Osteocyte (in vitro differentiated cells): ENCODE measurements around the gene HMGCLL1. TPM values are rescaled to one million over a fixed set of nuclear protein-coding genes. Genes with fewer than 3 reads are reported as not detected.

Source experiments
- DNase-seq: peaks from one replicate; pipeline ENCODE4 v3.0.0; 2021; ENCODE audit warnings: mixed read lengths; ENCODE audit not compliant: unreplicated experiment; ENCODE audit errors: extremely low spot score
- H3K27ac Mint-ChIP-seq: one replicate; pipeline ENCODE4 v1.8.0; 2021; ENCODE audit warnings: mild to moderate bottlenecking, mixed read lengths; ENCODE audit not compliant: unreplicated experiment
- H3K27me3 Mint-ChIP-seq: one replicate; pipeline ENCODE4 v1.8.0; 2021; ENCODE audit warnings: mixed read lengths; ENCODE audit not compliant: unreplicated experiment
- H3K36me3 Mint-ChIP-seq: one replicate; pipeline ENCODE4 v1.8.0; 2021; ENCODE audit warnings: mixed read lengths; ENCODE audit not compliant: unreplicated experiment
- H3K4me1 Mint-ChIP-seq: one replicate; pipeline ENCODE4 v1.8.0; 2021; ENCODE audit warnings: mixed read lengths; ENCODE audit not compliant: unreplicated experiment
- H3K4me3 Mint-ChIP-seq: one replicate; pipeline ENCODE4 v1.8.0; 2021; ENCODE audit warnings: mild to moderate bottlenecking, moderate library complexity, mixed read lengths; ENCODE audit not compliant: unreplicated experiment
- H3K9me3 Mint-ChIP-seq: one replicate; pipeline ENCODE4 v1.8.0; 2021; ENCODE audit warnings: mixed read lengths; ENCODE audit not compliant: unreplicated experiment
- long read RNA-seq: library from polyadenylated mRNA; unstranded; transcript quantifications from one replicate; pipeline ENCODE4 v2.0.0, GENCODE V29; 2021
- total RNA-seq: library from RNA; stranded (reverse); gene quantifications from 2 replicates; pipeline ENCODE4 v1.2.1, GENCODE V29; 2021
- TF ChIP-seq, protein P1 (sequence below): fragments of 200-600 bp; sonication (generic); IDR thresholded peaks from 2 replicates; pipeline ENCODE4 v1.5.0; 2021; ENCODE audit warnings: antibody characterized with exemption, mild to moderate bottlenecking, moderate library complexity

The HMGCLL1 gene
- not detected in 2 replicates for total RNA-seq
- long read RNA-seq: 0 reads

DNA sequence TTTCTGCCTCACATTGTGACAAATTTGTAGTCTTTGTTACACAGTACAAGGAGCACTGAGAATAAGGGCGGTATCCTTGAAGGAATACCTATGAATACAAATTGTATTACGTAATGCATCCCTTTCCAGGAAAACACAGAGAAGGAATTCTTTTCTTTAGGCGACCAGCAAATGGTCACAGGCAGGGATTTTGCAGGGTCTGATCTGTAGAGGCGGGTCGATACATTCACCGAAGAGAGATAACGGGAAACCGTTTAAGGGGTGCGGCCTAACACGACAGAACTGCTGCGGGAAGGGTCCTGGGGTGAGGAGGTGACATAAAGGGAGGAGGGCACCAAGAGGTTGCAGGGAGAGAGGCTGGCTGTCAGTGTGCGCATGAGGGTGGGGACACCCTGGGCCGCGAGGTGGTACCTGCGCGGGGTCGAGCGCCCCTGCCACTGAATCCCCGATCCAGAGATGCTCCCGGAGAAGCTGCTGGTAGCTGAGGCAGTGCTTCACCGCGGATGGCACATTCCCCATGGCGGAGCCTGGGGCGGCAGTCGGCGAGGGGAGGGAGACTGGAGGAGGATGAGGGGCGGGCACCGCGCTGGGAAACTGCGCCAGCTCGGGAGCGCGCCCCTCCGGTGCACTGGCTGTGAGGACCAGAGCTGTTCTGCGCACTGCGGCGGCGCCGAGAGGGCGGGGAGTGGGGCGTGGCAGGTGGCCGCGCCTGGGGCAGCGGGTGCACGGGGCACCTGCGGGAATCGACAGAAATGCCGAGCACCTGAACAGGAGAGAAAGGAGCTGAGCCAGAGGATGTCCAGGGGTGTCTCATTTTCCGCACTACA, at the start of gene HMGCLL1:
TSS of gene HMGCLL1 (minus strand) at position 656 of the 827 bp plus-strand sequence. CDS start at position 519, 137 bp downstream.
- no peaks in the 10 kb centered on the region for H3K9me3 Mint-ChIP-seq
- TF ChIP-seq, protein P1, sequence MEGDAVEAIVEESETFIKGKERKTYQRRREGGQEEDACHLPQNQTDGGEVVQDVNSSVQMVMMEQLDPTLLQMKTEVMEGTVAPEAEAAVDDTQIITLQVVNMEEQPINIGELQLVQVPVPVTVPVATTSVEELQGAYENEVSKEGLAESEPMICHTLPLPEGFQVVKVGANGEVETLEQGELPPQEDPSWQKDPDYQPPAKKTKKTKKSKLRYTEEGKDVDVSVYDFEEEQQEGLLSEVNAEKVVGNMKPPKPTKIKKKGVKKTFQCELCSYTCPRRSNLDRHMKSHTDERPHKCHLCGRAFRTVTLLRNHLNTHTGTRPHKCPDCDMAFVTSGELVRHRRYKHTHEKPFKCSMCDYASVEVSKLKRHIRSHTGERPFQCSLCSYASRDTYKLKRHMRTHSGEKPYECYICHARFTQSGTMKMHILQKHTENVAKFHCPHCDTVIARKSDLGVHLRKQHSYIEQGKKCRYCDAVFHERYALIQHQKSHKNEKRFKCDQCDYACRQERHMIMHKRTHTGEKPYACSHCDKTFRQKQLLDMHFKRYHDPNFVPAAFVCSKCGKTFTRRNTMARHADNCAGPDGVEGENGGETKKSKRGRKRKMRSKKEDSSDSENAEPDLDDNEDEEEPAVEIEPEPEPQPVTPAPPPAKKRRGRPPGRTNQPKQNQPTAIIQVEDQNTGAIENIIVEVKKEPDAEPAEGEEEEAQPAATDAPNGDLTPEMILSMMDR: no peak
- peak within 1 kb of the TSS; percentile 69 for H3K4me3 Mint-ChIP-seq
- DNase-seq: peak; percentile 84
- peaks cover 10% of the 10 kb centered on the region for H3K4me1 Mint-ChIP-seq
- no peaks in the 10 kb centered on the region for H3K36me3 Mint-ChIP-seq
- H3K27ac Mint-ChIP-seq: no peak within 1 kb of the TSS
- peaks cover 18% of the 10 kb centered on the region for H3K27me3 Mint-ChIP-seq

DNA sequence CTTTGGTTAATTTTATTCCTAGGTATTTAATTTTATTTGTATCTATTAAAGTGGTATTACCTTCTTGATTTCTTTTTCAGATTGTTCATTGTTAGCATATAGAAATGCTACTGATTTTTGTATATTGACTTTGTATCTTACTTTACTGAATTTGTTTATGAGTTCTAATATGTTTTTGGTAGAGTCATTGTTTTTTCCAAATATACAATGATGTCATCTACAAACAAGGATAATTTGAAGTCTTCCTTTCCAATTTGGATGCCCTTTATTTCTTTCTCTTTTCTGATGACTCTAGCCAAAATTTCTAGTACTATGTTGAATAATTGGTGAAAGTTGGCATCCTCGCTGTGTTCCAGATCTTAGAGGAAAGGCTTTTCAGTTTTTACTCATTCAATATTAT, 43.0 kb upstream of the HMGCLL1 start:
- Mint-ChIP-seq H3K9me3 (peaks cover 9% of the 10 kb centered on the region), H3K4me1 (no peaks in the 10 kb centered on the region), H3K36me3 (no peaks in the 10 kb centered on the region), H3K27me3 (no peaks in the 10 kb centered on the region), H3K27ac (no peak overlapping the region), H3K4me3 (no peak overlapping the region)
- TF ChIP-seq, protein P1: no peak
- DNase-seq: no peak

DNA sequence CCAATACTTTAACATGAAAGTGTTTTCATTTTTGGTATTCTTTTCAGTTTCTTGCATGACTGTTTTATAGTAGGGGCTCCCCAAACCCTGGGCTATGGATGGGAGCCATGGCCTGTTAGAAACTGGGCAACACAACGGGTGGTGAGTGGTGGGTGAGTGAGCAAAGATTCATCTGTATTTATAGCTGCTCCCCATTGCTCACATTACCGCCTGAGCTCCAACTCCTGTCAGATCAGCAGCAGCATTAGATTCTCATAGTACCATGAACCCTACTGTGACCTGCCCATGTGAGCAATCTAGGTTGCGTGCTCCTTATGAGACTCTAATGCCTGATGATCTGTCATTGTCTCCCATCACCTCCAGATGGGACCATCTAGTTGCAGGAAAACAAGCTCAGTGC, 42.3 kb upstream of the HMGCLL1 start:
- Mint-ChIP-seq H3K27ac (no peak overlapping the region), H3K27me3 (no peaks in the 10 kb centered on the region), H3K4me3 (no peak overlapping the region), H3K36me3 (no peaks in the 10 kb centered on the region), H3K4me1 (no peaks in the 10 kb centered on the region), H3K9me3 (peaks cover 9% of the 10 kb centered on the region)
- TF ChIP-seq, protein P1: no peak
- DNase-seq: no peak

DNA sequence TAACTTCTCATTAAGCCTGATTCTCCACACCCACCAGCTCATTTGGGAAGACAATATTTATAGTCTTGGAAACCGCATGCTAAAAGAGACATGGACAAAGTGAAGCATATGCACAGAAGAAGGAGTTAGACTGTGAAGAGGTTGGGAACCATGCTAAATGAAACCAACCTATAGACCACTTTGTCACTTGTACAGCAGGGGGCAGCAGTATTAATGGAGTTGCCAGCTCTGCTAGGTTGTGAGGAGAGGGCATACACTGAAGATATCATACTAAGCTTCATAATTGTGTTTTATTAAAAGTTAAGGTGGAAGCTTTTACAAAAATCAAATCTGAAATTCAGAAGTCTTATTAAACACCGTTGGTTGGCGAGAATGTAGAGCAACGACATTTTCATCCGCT, 38.3 kb upstream of the HMGCLL1 start:
- no peaks in the 10 kb centered on the region for H3K27me3 Mint-ChIP-seq
- no peak overlapping the region for H3K27ac Mint-ChIP-seq
- no peak for DNase-seq
- no peaks in the 10 kb centered on the region for H3K4me1 Mint-ChIP-seq
- peaks cover 10% of the 10 kb centered on the region for H3K9me3 Mint-ChIP-seq
- no peak overlapping the region for H3K4me3 Mint-ChIP-seq
- TF ChIP-seq, protein P1: peak; percentile 64
- H3K36me3 Mint-ChIP-seq: peaks cover 2% of the 10 kb centered on the region

DNA sequence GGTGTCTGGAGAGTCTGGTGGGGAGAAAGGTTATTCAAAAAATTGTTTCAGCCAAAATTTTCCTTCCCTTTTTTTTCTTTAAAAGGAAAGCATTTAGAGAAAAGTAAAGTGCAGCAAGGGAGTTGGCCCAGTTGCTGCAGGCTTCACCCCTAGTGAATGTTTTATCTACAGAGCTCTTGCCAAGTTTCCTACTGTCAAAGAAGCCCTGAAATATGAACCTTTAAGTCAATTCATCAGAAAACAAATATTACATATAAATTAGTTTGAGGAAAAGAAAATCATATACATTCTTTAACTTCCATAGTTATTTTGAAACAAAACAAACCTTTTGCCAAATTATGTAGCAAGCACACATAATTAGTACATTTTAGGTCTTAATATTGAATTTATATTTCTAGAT, 25.0 kb upstream of the HMGCLL1 start:
- TF ChIP-seq, protein P1: no peak
- no peak overlapping the region for H3K27ac Mint-ChIP-seq
- peaks cover 3% of the 10 kb centered on the region for H3K27me3 Mint-ChIP-seq

More for the DNA sequence above, 25.0 kb upstream of the HMGCLL1 start:
- Mint-ChIP-seq H3K4me3 (no peak overlapping the region), H3K9me3 (no peaks in the 10 kb centered on the region), H3K36me3 (no peaks in the 10 kb centered on the region), H3K4me1 (peaks cover 23% of the 10 kb centered on the region)
- no peak for DNase-seq
